ENCODE data around the gene PSMC3.

The PSMC3 gene

GRCh38 chr11:47387944-47388696, 38.1 kb downstream of the PSMC3 start:
- ChIA-PET CTCF (interaction anchor here (0.9 kb wide), 1 partner anchor 14 kb away, joined by 3 read pairs; no protein-coding TSS in a partner anchor), POLR2A (interaction anchor here (1.2 kb wide), 1 partner anchor 12 kb away, joined by 6 read pairs; no protein-coding TSS in a partner anchor)
- DNase-seq (ENCODE audit: extremely low spot score), result no peak
- TF ChIP-seq ELF4 (IDR thresholded peaks at IDR 0.05) (no peak), LEF1 (IDR thresholded peaks at IDR 0.05; ENCODE audit: borderline replicate concordance) (no peak), TARDBP (IDR thresholded peaks at IDR 0.05) (no peak), L3MBTL2 (conservative IDR thresholded peaks at IDR 0.05) (no peak), ZNF384 (IDR thresholded peaks at IDR 0.05) (no peak), PKNOX1 (IDR thresholded peaks at IDR 0.05) (no peak), FOXM1 (IDR thresholded peaks at IDR 0.05; ENCODE audit: borderline replicate concordance) (no peak), BHLHE40 (IDR thresholded peaks at IDR 0.05; ENCODE audit: borderline replicate concordance) (no peak), HDGF (IDR thresholded peaks at IDR 0.05; ENCODE audit: borderline replicate concordance) (no peak), CTBP1 (IDR thresholded peaks at IDR 0.05; ENCODE audit: borderline replicate concordance) (no peak)

GRCh38 chr11:47384498-47384897, 41.7 kb downstream of the PSMC3 start:
- POLR2A ChIA-PET, result no interaction called here
- CTCF ChIA-PET, result no interaction called here
- TF ChIP-seq FOXK2 (IDR thresholded peaks at IDR 0.05) (no peak), FOXA1 (IDR thresholded peaks at IDR 0.05) (no peak), ELF4 (IDR thresholded peaks at IDR 0.05) (no peak), HDGF (IDR thresholded peaks at IDR 0.05; ENCODE audit: borderline replicate concordance) (no peak), PKNOX1 (IDR thresholded peaks at IDR 0.05) (no peak), SUZ12 (IDR thresholded peaks at IDR 0.05) (no peak), NFRKB (IDR thresholded peaks at IDR 0.05) (no peak), BHLHE40 (IDR thresholded peaks at IDR 0.05; ENCODE audit: borderline replicate concordance) (no peak), ZNF384 (IDR thresholded peaks at IDR 0.05) (no peak), SP1 (IDR thresholded peaks at IDR 0.05) (no peak), FOXM1 (IDR thresholded peaks at IDR 0.05; ENCODE audit: borderline replicate concordance) (no peak)
- DNase-seq (ENCODE audit: extremely low spot score), result no peak

GRCh38 chr11:47383071-47383470, 43.2 kb downstream of the PSMC3 start:
- CTCF ChIA-PET, result interaction anchor here (0.9 kb wide), 1 partner anchor 9 kb away, joined by 4 read pairs; no protein-coding TSS in a partner anchor
- TF ChIP-seq L3MBTL2 (conservative IDR thresholded peaks at IDR 0.05) (no peak), BHLHE40 (IDR thresholded peaks at IDR 0.05; ENCODE audit: borderline replicate concordance) (no peak), NFRKB (IDR thresholded peaks at IDR 0.05) (no peak), FOXM1 (IDR thresholded peaks at IDR 0.05; ENCODE audit: borderline replicate concordance) (no peak), SP1 (IDR thresholded peaks at IDR 0.05) (no peak), FOXA1 (IDR thresholded peaks at IDR 0.05) (no peak), LEF1 (IDR thresholded peaks at IDR 0.05; ENCODE audit: borderline replicate concordance) (no peak), SUZ12 (IDR thresholded peaks at IDR 0.05) (no peak), TARDBP (IDR thresholded peaks at IDR 0.05) (no peak), CTBP1 (IDR thresholded peaks at IDR 0.05; ENCODE audit: borderline replicate concordance) (no peak), PKNOX1 (IDR thresholded peaks at IDR 0.05) (no peak), ARNT (IDR thresholded peaks at IDR 0.05) (no peak), ZNF384 (IDR thresholded peaks at IDR 0.05) (no peak), HDGF (IDR thresholded peaks at IDR 0.05; ENCODE audit: borderline replicate concordance) (no peak)
- DNase-seq (ENCODE audit: extremely low spot score), result no peak
- POLR2A ChIA-PET, result interaction anchor here (1.0 kb wide), 1 partner anchor 27 kb away, joined by 3 read pairs; no protein-coding TSS in a partner anchor

- POLR2A ChIA-PET, result interaction anchor here (1.8 kb wide), 1 partner anchor 27 kb away, joined by 3 read pairs; no protein-coding TSS in a partner anchor
- TF ChIP-seq FOXK2 (IDR thresholded peaks at IDR 0.05) (no peak), ZNF384 (IDR thresholded peaks at IDR 0.05) (no peak), TARDBP (IDR thresholded peaks at IDR 0.05) (no peak), FOXA1 (IDR thresholded peaks at IDR 0.05) (no peak), LEF1 (IDR thresholded peaks at IDR 0.05; ENCODE audit: borderline replicate concordance) (no peak), SP1 (IDR thresholded peaks at IDR 0.05) (no peak), SUZ12 (IDR thresholded peaks at IDR 0.05) (no peak), NFRKB (IDR thresholded peaks at IDR 0.05) (no peak), ELF4 (IDR thresholded peaks at IDR 0.05) (no peak), FOXM1 (IDR thresholded peaks at IDR 0.05; ENCODE audit: borderline replicate concordance) (no peak), ARNT (IDR thresholded peaks at IDR 0.05) (no peak), CTBP1 (IDR thresholded peaks at IDR 0.05; ENCODE audit: borderline replicate concordance) (no peak), HDGF (IDR thresholded peaks at IDR 0.05; ENCODE audit: borderline replicate concordance) (no peak), L3MBTL2 (conservative IDR thresholded peaks at IDR 0.05) (no peak), PKNOX1 (IDR thresholded peaks at IDR 0.05) (no peak), BHLHE40 (IDR thresholded peaks at IDR 0.05; ENCODE audit: borderline replicate concordance) (no peak)
- CTCF ChIA-PET, result no interaction called here
- DNase-seq (ENCODE audit: extremely low spot score), result no peak
Observed at GRCh38 chr11:47380078-47380477, 46.2 kb downstream of the PSMC3 start.

- no peak for TF ChIP-seq PKNOX1 (IDR thresholded peaks at IDR 0.05)
- no peak for TF ChIP-seq SUZ12 (IDR thresholded peaks at IDR 0.05)
- no peak for TF ChIP-seq ELF4 (IDR thresholded peaks at IDR 0.05)
- TF ChIP-seq HDGF (IDR thresholded peaks at IDR 0.05; ENCODE audit: borderline replicate concordance), result no peak
- TF ChIP-seq FOXA1 (IDR thresholded peaks at IDR 0.05), result no peak
- no peak for TF ChIP-seq FOXK2 (IDR thresholded peaks at IDR 0.05)
- TF ChIP-seq FOXM1 (IDR thresholded peaks at IDR 0.05; ENCODE audit: borderline replicate concordance), result no peak
- TF ChIP-seq L3MBTL2 (conservative IDR thresholded peaks at IDR 0.05), result no peak
- TF ChIP-seq CTBP1 (IDR thresholded peaks at IDR 0.05; ENCODE audit: borderline replicate concordance), result no peak
- no peak for TF ChIP-seq BHLHE40 (IDR thresholded peaks at IDR 0.05; ENCODE audit: borderline replicate concordance)
- TF ChIP-seq TARDBP (IDR thresholded peaks at IDR 0.05), result no peak
- TF ChIP-seq NFRKB (IDR thresholded peaks at IDR 0.05), result no peak
- no peak for TF ChIP-seq LEF1 (IDR thresholded peaks at IDR 0.05; ENCODE audit: borderline replicate concordance)
- POLR2A ChIA-PET, result interaction anchor here (1.8 kb wide), 1 partner anchor 28 kb away, joined by 3 read pairs; no protein-coding TSS in a partner anchor
- DNase-seq (ENCODE audit: extremely low spot score), result no peak
- CTCF ChIA-PET, result no interaction called here
Observed at GRCh38 chr11:47379317-47379716, 46.9 kb downstream of the PSMC3 start.
